ENCODE results near the gene EHD4. TPM values are rescaled to one million over a fixed set of nuclear protein-coding genes. Genes with fewer than 3 reads are reported as not detected.

The EHD4 gene
- total RNA-seq, 4 donors from 2014 or later = 13.2 to 31.5 (median 22.0) TPM

DNA sequence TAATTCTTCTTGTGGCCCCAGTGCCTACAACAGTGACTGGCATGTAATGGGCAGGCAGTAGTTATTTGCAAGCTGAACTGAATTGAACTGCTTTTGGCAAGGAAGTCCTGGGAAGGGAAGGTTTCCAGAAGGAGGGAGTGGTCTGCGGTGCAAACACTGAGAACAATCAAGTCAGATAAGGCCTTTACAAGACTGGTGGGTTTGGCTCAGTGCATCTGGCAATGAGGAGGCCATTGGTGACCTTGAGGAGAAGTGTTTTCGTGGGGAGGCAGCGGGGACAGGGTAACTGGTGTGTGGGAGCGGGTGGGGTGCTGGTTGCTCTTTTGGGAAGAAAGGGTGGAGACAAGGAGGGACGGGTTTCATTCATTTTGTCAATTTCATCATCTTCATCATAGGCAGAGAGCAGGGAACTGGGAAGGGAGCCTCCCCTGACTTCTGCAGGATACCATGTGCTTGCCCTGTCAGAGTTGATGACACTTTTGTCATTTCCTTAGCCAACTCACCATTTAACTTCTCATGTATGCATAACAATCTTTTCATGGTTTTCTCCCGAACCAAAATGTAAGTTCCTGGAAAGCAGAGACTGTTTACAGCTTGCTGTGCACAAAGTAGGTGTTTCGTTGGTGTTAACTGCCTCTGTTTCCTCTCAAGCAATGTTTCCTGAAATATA, 8.4 kb upstream of the EHD4 start:
- TF ChIP-seq, protein P1, sequence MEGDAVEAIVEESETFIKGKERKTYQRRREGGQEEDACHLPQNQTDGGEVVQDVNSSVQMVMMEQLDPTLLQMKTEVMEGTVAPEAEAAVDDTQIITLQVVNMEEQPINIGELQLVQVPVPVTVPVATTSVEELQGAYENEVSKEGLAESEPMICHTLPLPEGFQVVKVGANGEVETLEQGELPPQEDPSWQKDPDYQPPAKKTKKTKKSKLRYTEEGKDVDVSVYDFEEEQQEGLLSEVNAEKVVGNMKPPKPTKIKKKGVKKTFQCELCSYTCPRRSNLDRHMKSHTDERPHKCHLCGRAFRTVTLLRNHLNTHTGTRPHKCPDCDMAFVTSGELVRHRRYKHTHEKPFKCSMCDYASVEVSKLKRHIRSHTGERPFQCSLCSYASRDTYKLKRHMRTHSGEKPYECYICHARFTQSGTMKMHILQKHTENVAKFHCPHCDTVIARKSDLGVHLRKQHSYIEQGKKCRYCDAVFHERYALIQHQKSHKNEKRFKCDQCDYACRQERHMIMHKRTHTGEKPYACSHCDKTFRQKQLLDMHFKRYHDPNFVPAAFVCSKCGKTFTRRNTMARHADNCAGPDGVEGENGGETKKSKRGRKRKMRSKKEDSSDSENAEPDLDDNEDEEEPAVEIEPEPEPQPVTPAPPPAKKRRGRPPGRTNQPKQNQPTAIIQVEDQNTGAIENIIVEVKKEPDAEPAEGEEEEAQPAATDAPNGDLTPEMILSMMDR (IDR thresholded peaks at IDR 0.05) = no peak
- TF ChIP-seq POLR2A (IDR thresholded peaks at IDR 0.05) (no peak), EP300 (IDR thresholded peaks at IDR 0.05) (no peak)
- no peak for DNase-seq (ENCODE audit: low spot score in 2 of 2)
- 72 to 75% methylated on average over 7 of the region's 7 CpGs for WGBS, 2 donors

DNA sequence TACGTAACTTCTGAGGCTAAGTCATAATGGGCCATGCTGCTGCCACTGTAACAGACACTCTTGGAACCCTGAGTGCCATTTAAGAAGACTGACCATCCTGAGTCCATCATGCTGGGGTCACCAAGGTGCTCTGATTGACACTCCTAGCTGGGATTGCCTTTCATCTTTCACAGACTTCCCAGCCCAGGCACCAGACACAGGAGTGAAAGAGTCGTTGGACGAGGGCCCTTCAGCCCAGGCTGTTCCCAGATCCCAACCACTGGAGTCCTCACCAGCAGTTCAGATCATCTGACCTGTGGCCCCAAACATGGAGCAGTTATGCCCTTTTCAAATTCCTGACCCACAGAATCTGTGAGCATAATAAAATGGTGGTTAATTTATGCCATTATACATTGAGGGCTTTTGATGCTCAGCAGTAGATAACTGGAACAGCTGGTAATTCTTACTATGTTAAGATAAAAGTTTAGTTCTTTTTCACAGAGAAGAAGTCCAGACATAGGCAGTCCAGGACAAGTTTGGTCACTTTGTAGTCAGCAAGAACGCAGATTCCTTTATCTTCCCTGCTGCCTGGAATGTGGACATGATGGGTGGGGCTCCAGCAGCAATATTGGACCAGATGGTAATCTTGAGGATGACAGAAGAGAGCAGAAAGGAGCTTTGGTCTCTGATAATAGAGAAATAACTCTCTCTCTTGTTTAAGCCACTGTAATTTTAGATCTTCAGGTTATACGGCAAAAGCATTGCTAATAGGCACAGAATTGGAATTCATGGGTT, 7.3 kb upstream of the EHD4 start:
- H3K9me3 ChIP-seq = no peaks in the 10 kb centered on the region
- H3K4me1 ChIP-seq = peaks cover 0 to 18% (median 0%) of the 10 kb centered on the region in 4 donors
- no peak overlapping the region for H3K27ac ChIP-seq
- TF ChIP-seq EP300 (IDR thresholded peaks at IDR 0.05) = no peak
- TF ChIP-seq POLR2A (IDR thresholded peaks at IDR 0.05) = no peak
- TF ChIP-seq, protein P1 (IDR thresholded peaks at IDR 0.05) = no peak
- H3K4me3 ChIP-seq = no peak overlapping the region
- H3K36me3 ChIP-seq = no peaks in the 10 kb centered on the region
- no peak for DNase-seq (ENCODE audit: low spot score in 2 of 2)
- 87 to 88% methylated on average over 5 of the region's 5 CpGs for WGBS, 2 donors
- no peaks in the 10 kb centered on the region for H3K27me3 ChIP-seq

More for the DNA sequence above, 8.4 kb upstream of the EHD4 start:
- H3K27ac ChIP-seq = no peak overlapping the region
- peaks cover 0 to 18% (median 0%) of the 10 kb centered on the region in 4 donors for H3K4me1 ChIP-seq
- no peaks in the 10 kb centered on the region for H3K36me3 ChIP-seq
- no peaks in the 10 kb centered on the region for H3K27me3 ChIP-seq
- H3K4me3 ChIP-seq = no peak overlapping the region
- H3K9me3 ChIP-seq = no peaks in the 10 kb centered on the region

DNA sequence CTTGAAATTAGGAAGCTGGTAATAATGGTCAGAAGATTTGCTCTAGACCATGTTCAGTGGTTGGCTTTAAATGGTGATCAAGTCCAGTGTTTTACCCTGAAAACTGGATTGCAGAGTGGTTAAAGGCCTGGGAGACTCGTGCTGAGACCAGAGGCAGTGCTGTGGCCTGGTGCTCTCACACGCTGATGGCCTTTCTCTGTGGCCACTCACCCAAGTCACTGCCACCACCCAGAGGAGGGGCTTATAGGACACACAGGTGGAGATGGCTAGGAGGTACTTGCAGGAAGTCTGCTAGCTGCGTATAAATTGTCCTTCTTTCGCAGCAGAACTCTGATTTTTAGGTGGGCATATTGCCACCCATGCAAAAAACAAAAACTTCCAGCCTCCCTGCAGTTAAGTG, 6.2 kb upstream of the EHD4 start:
- TF ChIP-seq EP300 (IDR thresholded peaks at IDR 0.05) (no peak), POLR2A (IDR thresholded peaks at IDR 0.05) (no peak)
- TF ChIP-seq, protein P1 (IDR thresholded peaks at IDR 0.05) = no peak
- no peak for DNase-seq (ENCODE audit: low spot score in 2 of 2)
- no peaks in the 10 kb centered on the region for H3K9me3 ChIP-seq
- no peak overlapping the region for H3K4me3 ChIP-seq
- H3K27ac ChIP-seq = no peak overlapping the region
- 83 to 92% methylated on average over 4 of the region's 4 CpGs for WGBS, 2 donors
- H3K4me1 ChIP-seq = peaks cover 0 to 18% (median 0%) of the 10 kb centered on the region in 4 donors
- no peaks in the 10 kb centered on the region for H3K27me3 ChIP-seq
- H3K36me3 ChIP-seq = no peaks in the 10 kb centered on the region

DNA sequence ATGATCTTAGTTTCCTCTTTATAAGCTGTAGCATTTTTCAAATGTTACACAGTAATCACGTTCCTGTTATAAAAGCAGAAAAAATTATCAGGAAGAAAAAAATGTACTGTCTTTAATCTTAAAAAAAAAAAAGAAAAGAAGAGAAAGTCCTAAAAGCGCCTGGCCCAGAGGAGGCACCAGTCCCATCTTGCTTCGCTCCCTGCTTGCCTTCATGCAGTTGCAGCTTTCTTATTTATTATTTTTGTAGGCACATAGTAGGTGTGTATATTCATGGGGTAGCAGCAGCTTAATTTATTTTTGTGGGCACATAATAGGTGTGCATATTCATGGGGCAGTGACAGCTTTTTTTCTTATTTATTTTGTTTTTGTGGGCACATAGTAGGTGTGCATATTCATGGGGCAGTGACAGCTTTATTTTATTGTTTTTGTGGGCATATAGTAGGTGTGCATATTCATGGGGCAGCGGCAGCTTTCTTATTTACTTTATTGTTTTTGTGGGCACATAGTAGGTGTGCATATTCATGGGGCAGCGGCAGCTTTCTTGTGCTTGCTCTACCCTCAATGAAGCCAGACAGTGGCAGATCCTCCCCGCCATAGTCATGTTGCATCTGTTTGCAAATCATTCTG, 5.5 kb upstream of the EHD4 start:
- Histone ChIP-seq H3K4me1 (peaks cover 0 to 22% (median 0%) of the 10 kb centered on the region in 4 donors), H3K9me3 (no peaks in the 10 kb centered on the region), H3K4me3 (no peak overlapping the region), H3K36me3 (no peaks in the 10 kb centered on the region), H3K27me3 (no peaks in the 10 kb centered on the region), H3K27ac (no peak overlapping the region)
- DNase-seq (ENCODE audit: low spot score in 2 of 2) = no peak
- TF ChIP-seq POLR2A (IDR thresholded peaks at IDR 0.05) = no peak
- no peak for TF ChIP-seq EP300 (IDR thresholded peaks at IDR 0.05)
- TF ChIP-seq, protein P1 (IDR thresholded peaks at IDR 0.05) = no peak
- 86 to 87% methylated on average over 6 of the region's 6 CpGs for WGBS, 2 donors

DNA sequence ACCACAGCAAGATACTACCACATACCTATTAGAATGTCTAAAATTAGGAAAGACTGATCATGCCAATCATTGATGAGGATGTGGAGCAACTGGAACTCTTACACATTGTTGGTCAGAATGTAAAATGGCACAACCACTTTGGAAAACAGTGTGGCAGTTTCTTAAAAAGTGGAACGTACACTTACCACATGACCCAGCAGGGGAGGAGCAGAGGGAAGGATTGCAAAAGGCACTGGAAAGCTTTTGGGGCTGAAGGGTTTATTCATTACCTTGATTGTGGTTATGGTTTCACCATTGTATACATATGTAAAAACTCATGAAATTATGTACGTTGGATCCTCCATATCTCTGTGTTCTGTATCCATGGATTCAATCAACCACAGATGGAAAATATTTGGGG, 3.3 kb upstream of the EHD4 start:
- H3K27me3 ChIP-seq = no peaks in the 10 kb centered on the region
- 61 to 66% methylated on average over 2 of the region's 2 CpGs for WGBS, 2 donors
- peaks cover 0 to 25% (median 0%) of the 10 kb centered on the region in 4 donors for H3K4me1 ChIP-seq
- no peaks in the 10 kb centered on the region for H3K9me3 ChIP-seq
- no peak overlapping the region for H3K4me3 ChIP-seq
- H3K27ac ChIP-seq = no peak overlapping the region
- no peak for TF ChIP-seq EP300 (IDR thresholded peaks at IDR 0.05)
- TF ChIP-seq POLR2A (IDR thresholded peaks at IDR 0.05) = no peak
- TF ChIP-seq, protein P1 (IDR thresholded peaks at IDR 0.05) = no peak
- H3K36me3 ChIP-seq = no peaks in the 10 kb centered on the region
- no peak for DNase-seq (ENCODE audit: low spot score in 2 of 2)
